SW 1271 (cell line): Measurements from ENCODE around the gene PIK3R6.
"Not testable (repeated sequence)": the region's sequence is repeated elsewhere in the genome, so short reads cannot be mapped to it uniquely, and the experiment has no call there.

ENCODE experiments used
- DNase-seq, 2 experiments: peaks; one replicate each; lab custom pipeline; 2025; lab: John Stamatoyannopoulos, UW

Gene PIK3R6

GRCh38 chr17:8893621-8894201 lies 26.2 kb upstream of the PIK3R6 start:
- no peak for DNase-seq

GRCh38 chr17:8893059-8893458 lies 25.6 kb upstream of the PIK3R6 start:
- DNase-seq, result no peak

GRCh38 chr17:8892338-8892690 lies 24.8 kb upstream of the PIK3R6 start:
- DNase-seq, result no peak

GRCh38 chr17:8890671-8891070 lies 23.2 kb upstream of the PIK3R6 start:
- DNase-seq, result no peak

- DNase-seq, result no peak
These were observed 22.2 kb upstream of the PIK3R6 start for GRCh38 chr17:8889458-8890210.

GRCh38 chr17:8888704-8889302 lies 21.3 kb upstream of the PIK3R6 start:
- DNase-seq, result no peak

- DNase-seq, result no peak
These were observed 20.6 kb upstream of the PIK3R6 start for GRCh38 chr17:8887834-8888703.

GRCh38 chr17:8887301-8887700 lies 19.8 kb upstream of the PIK3R6 start:
- no peak for DNase-seq

GRCh38 chr17:8885967-8886684 lies 18.7 kb upstream of the PIK3R6 start:
- DNase-seq, result no peak

GRCh38 chr17:8885163-8885966 lies 17.9 kb upstream of the PIK3R6 start:
- not testable (repeated sequence) for DNase-seq

GRCh38 chr17:8884336-8884990 lies 17.0 kb upstream of the PIK3R6 start:
- no peak for DNase-seq

GRCh38 chr17:8883353-8883752 lies 15.9 kb upstream of the PIK3R6 start:
- no peak for DNase-seq

- DNase-seq, result no peak
These were observed 14.1 kb upstream of the PIK3R6 start for GRCh38 chr17:8881606-8882005.

GRCh38 chr17:8880466-8880865 lies 13.0 kb upstream of the PIK3R6 start:
- DNase-seq, result no peak

- DNase-seq, result no peak
These were observed 11.9 kb upstream of the PIK3R6 start for GRCh38 chr17:8879410-8879809.

GRCh38 chr17:8877984-8878383 lies 10.5 kb upstream of the PIK3R6 start:
- DNase-seq, result no peak

GRCh38 chr17:8875957-8876356 lies 8.5 kb upstream of the PIK3R6 start:
- DNase-seq, result no peak

GRCh38 chr17:8875436-8875835 lies 8.0 kb upstream of the PIK3R6 start:
- no peak for DNase-seq

- no peak for DNase-seq
These were observed 6.6 kb upstream of the PIK3R6 start for GRCh38 chr17:8873801-8874715.
